ENCODE results near the gene KRT4. TPM values are rescaled to one million over a fixed set of nuclear protein-coding genes. Genes with fewer than 3 reads are reported as not detected.

KRT4 gene
- 1,276 and 3,134 TPM in 2 replicates for total RNA-seq (ENCODE audit: low replicate concordance)
- long read RNA-seq, transcript KRT4-204 (9 exons, 2,576 nt) = major isoform, 5,526 of 6,199 reads
- long read RNA-seq, partial matches to known transcripts = 434 of 6,199 reads
- long read RNA-seq, other reads (novel, unspliced or antisense) = 237 of 6,199 reads

DNA sequence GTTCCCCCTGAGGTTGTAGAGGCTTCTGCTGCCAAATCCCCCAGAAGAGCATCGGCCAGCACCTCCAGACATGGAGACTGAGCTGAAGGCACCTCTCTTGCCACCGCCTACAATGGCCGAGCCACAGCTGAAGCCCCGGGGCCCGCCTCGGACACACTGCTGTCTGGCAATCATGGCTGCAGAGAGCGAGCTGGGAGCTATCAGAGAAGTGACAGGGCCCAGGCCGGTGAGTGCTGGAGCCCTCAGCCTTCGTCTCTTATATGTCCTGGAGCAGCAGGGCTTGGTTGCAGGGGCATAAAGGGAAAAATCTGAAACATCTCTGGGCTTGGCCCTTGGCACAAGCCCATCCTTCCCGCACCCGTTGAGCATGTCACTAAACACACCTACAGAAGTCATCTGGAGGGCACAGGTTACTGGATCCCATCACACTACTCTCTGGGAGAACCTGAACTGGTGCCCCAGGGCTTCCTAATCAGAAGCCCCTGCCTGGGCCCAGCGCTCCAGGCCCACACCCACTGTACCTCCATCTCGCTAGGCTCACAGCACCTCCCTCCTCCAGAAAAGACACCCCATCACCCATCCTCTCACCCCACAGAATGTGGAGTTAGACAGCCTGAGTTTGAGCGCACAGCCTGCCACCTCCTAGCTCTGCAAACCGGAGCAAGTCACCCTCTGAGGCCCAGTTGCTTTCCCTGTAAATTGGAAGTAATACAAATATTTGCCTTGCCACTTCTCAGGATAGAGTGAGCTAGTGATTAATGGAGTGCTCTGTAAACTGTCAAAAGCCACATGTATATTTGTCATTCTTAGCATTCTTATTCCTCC is at the start of gene KRT4:
Gene KRT4, minus strand, starts transcription at position 232 of the 825 bp plus-strand sequence. Its CDS starts 58 bp downstream, at position 174.
- no peak for DNase-seq (ENCODE audit: extremely low spot score, unreplicated experiment)
- H3K4me1 Mint-ChIP-seq (ENCODE audit: unreplicated experiment) = peaks cover 4% of the 10 kb centered on the region
- TF ChIP-seq, protein P1, sequence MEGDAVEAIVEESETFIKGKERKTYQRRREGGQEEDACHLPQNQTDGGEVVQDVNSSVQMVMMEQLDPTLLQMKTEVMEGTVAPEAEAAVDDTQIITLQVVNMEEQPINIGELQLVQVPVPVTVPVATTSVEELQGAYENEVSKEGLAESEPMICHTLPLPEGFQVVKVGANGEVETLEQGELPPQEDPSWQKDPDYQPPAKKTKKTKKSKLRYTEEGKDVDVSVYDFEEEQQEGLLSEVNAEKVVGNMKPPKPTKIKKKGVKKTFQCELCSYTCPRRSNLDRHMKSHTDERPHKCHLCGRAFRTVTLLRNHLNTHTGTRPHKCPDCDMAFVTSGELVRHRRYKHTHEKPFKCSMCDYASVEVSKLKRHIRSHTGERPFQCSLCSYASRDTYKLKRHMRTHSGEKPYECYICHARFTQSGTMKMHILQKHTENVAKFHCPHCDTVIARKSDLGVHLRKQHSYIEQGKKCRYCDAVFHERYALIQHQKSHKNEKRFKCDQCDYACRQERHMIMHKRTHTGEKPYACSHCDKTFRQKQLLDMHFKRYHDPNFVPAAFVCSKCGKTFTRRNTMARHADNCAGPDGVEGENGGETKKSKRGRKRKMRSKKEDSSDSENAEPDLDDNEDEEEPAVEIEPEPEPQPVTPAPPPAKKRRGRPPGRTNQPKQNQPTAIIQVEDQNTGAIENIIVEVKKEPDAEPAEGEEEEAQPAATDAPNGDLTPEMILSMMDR (conservative IDR thresholded peaks at IDR 0.05) = no peak
- H3K36me3 Mint-ChIP-seq = peaks cover 16% of the 10 kb centered on the region
- H3K27me3 Mint-ChIP-seq = peaks cover 40% of the 10 kb centered on the region
- no peaks in the 10 kb centered on the region for H3K9me3 Mint-ChIP-seq
- peak within 1 kb of the TSS; percentile 98 for H3K27ac Mint-ChIP-seq
- H3K4me3 Mint-ChIP-seq = peak within 1 kb of the TSS; percentile 86

DNA sequence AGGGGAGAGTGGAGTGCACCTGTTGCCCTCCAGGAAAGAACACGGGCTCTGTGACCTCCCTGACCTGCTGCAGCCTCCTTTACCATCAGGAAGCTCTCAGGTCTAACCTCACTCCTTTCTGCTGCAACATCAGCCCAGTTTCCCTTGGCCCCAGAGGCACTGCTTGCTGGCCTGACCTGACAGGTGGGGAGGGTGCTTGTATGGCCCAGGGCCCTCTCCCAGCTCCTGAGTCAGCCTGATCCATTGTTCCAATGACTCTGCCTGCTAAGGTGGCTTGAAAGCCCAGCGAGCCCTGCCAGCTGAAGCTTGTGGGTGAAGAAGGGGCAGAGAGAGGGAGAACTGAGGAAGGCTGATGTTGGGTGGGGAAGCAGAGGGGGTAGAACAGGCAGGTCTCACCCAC is 48.1 kb upstream of the KRT4 start:
- no peak for DNase-seq (ENCODE audit: extremely low spot score, unreplicated experiment)
- H3K9me3 Mint-ChIP-seq = no peaks in the 10 kb centered on the region
- peak overlapping the region; percentile 22 for H3K27ac Mint-ChIP-seq
- H3K36me3 Mint-ChIP-seq = no peaks in the 10 kb centered on the region
- TF ChIP-seq, protein P1 (conservative IDR thresholded peaks at IDR 0.05) = no peak
- H3K27me3 Mint-ChIP-seq = peaks cover 9% of the 10 kb centered on the region
- H3K4me1 Mint-ChIP-seq (ENCODE audit: unreplicated experiment) = peaks cover 9% of the 10 kb centered on the region
- H3K4me3 Mint-ChIP-seq = no peak overlapping the region

DNA sequence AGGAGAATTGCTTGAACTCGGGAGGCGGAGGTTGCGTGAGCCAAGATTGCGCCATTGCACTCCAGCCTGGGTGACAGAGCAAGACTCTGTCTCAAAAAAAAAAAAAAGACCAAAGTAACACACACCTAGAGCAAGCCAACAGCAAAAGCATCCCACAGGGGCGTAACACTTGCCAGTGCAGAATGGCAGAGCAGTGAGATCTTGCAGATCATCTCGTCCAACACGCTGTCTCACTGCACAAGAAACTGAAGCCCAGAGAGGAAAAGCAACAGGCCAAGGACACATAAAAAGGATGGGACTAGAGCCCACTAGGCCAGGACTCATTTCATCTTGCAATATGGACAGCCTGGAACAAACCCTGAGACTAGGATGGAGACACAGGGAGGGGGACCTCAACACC is 47.6 kb upstream of the KRT4 start:
- peak overlapping the region; percentile 74 for H3K27ac Mint-ChIP-seq
- peaks cover 9% of the 10 kb centered on the region for H3K27me3 Mint-ChIP-seq
- peaks cover 9% of the 10 kb centered on the region for H3K4me1 Mint-ChIP-seq (ENCODE audit: unreplicated experiment)
- no peak overlapping the region for H3K4me3 Mint-ChIP-seq
- no peaks in the 10 kb centered on the region for H3K9me3 Mint-ChIP-seq
- TF ChIP-seq, protein P1 (conservative IDR thresholded peaks at IDR 0.05) = no peak
- H3K36me3 Mint-ChIP-seq = no peaks in the 10 kb centered on the region
- DNase-seq (ENCODE audit: extremely low spot score, unreplicated experiment) = no peak

DNA sequence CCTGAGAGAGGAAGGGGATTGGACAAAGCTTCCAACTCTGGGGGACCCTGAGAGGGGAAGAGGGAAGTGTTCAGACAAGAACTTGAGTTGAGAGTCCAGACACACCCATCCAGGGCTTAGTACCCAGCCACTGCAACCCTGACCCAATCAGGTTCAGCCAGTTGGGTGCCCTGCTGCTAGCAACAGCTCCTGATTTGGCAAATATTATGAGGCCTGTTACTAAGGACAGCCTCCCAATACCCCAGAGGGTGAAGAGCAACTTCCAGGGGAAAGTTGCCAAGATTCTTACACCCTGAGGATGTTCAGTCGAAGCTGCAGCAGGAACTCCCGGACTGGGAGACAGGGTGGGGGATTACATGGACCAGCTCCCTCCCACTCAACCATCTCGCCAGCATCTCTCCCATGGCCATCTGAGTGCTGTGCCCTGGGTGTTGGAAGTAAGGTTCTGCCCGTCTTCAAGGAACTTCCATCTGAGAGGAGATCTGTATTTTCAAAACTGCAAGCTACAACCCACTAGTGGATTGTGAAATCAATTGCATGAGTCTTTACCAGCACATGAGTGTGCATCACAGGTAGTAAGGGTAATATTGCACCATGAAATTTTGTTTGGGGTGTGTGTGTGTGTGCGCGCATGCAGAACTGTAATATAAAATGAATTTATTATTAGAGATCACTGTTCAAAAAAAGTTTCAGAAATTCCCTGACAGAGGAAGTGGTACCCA is 46.3 kb upstream of the KRT4 start:
- Mint-ChIP-seq H3K4me3 (peak overlapping the region; percentile 32), H3K36me3 (no peaks in the 10 kb centered on the region), H3K9me3 (no peaks in the 10 kb centered on the region), H3K27ac (peak overlapping the region; percentile 86), H3K4me1 (ENCODE audit: unreplicated experiment) (peaks cover 8% of the 10 kb centered on the region), H3K27me3 (peaks cover 9% of the 10 kb centered on the region)
- no peak for DNase-seq (ENCODE audit: extremely low spot score, unreplicated experiment)
- TF ChIP-seq, protein P1 (conservative IDR thresholded peaks at IDR 0.05) = no peak

DNA sequence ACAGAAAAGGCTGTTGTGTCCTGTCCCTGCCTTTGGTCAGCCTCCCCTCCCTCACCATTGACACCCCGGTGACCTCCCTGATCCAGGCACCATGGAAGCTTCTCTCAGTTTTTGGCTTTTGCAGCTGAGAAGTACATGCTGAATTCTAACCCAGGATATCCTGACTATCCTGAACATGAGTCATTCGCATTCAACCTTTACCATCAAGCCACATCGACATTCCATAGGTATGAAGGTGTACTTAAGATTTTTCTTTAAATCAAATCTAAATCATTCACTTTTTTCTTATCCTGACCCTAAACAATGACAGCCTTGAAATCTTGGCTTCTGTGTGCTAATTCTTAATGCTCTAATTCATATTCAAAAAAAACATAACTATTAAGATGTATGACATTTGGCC is 43.6 kb upstream of the KRT4 start:
- no peaks in the 10 kb centered on the region for H3K36me3 Mint-ChIP-seq
- H3K9me3 Mint-ChIP-seq = no peaks in the 10 kb centered on the region
- TF ChIP-seq, protein P1 (conservative IDR thresholded peaks at IDR 0.05) = no peak
- H3K4me1 Mint-ChIP-seq (ENCODE audit: unreplicated experiment) = peaks cover 4% of the 10 kb centered on the region
- no peak overlapping the region for H3K4me3 Mint-ChIP-seq
- no peak for DNase-seq (ENCODE audit: extremely low spot score, unreplicated experiment)
- peaks cover 20% of the 10 kb centered on the region for H3K27me3 Mint-ChIP-seq
- no peak overlapping the region for H3K27ac Mint-ChIP-seq
